ENCODE measurements around the gene NANS. TPM values are rescaled to one million over a fixed set of nuclear protein-coding genes. Genes with fewer than 3 reads are reported as not detected.
A peak's percentile ranks its signal among the peaks of the same experiment; 100 is the strongest.

The NANS gene
- total and polyA plus RNA-seq, 10 of the 15 experiments (the other 5 are each of a cell fraction or from before 2014, with no cell fraction given) = 21.0 to 126 (median 52.3) TPM

DNA sequence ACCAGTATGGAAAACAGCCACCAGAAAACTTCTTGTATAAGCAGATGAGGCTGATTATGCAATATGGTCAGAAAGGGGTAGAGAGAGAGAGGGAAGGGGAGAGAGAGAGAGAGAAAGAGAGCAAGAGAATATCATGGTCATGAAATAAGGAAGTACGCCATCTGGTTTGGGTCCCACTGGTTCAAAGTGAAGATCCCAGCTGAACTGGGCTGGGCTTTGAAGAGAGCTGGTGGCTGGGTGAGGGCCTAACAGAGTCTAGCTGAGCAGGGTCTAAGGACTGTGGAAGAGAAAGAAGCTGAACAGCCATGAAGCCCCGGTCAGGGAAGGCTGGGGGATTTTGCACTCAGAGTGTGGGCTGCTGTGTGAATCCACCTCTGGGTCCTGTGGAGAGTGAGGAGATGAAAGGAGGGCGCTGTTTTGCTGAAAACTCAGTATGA lies 47.9 kb downstream of the NANS start (continued):
- no peak for TF ChIP-seq NKRF (conservative IDR thresholded peaks at IDR 0.05)
- TF ChIP-seq MXI1 (IDR thresholded peaks at IDR 0.05; ENCODE audit: low read depth, low read length) = no peak
- TF ChIP-seq CBX3 (IDR thresholded peaks at IDR 0.05; ENCODE audit: borderline replicate concordance, low read depth) = no peak
- TF ChIP-seq ZBED1 (IDR thresholded peaks at IDR 0.05; ENCODE audit: borderline replicate concordance) = no peak; the same call in 1 of the 2 replicates
- TF ChIP-seq, protein P1, sequence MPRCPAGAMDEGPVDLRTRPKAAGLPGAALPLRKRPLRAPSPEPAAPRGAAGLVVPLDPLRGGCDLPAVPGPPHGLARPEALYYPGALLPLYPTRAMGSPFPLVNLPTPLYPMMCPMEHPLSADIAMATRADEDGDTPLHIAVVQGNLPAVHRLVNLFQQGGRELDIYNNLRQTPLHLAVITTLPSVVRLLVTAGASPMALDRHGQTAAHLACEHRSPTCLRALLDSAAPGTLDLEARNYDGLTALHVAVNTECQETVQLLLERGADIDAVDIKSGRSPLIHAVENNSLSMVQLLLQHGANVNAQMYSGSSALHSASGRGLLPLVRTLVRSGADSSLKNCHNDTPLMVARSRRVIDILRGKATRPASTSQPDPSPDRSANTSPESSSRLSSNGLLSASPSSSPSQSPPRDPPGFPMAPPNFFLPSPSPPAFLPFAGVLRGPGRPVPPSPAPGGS (IDR thresholded peaks at IDR 0.05; ENCODE audit: borderline replicate concordance, insufficient read depth, low read depth, low read length, poor library complexity, severe bottlenecking) = no peak
- no peak for TF ChIP-seq FOXK2 (IDR thresholded peaks at IDR 0.05)
- 0 out of 4 replicates have a peak, but pooled peaks have one; percentile 13 to 14 for TF ChIP-seq EP300 (IDR thresholded peaks at IDR 0.05; ENCODE audit: borderline replicate concordance in 1 of 2, control insufficient read depth in 1 of 2, low read depth in 2 of 2, low read length in 2 of 2)
- no peak for TF ChIP-seq BRCA1 (IDR thresholded peaks at IDR 0.05; ENCODE audit: low read depth, low read length)
- TF ChIP-seq IKZF1 (conservative IDR thresholded peaks at IDR 0.05) = peak; percentile 50; the same call in 1 of the 2 replicates
- TF ChIP-seq CEBPZ (IDR thresholded peaks at IDR 0.05; ENCODE audit: low read depth, low read length) = no peak
- peak; percentile 61 for TF ChIP-seq ATF7 (IDR thresholded peaks at IDR 0.05; ENCODE audit: low read depth)
- peak; percentile 50; the same call in 1 of the 2 replicates for TF ChIP-seq PML (IDR thresholded peaks at IDR 0.05; ENCODE audit: low read length)
- no peak for TF ChIP-seq ZNF592 (IDR thresholded peaks at IDR 0.05)
- TF ChIP-seq CEBPB (IDR thresholded peaks at IDR 0.05; ENCODE audit: borderline replicate concordance in 1 of 2, low read depth in 2 of 2, low read length in 2 of 2) = peak in 1 of 2 experiments; percentile 68; a peak in 1 of 4 replicates
- TF ChIP-seq TCF3 (IDR thresholded peaks at IDR 0.05; ENCODE audit: borderline replicate concordance, insufficient read depth, low read depth, low read length) = 0 out of 2 replicates have a peak, but pooled peaks have one; percentile 12
- no peak for TF ChIP-seq ELK1 (IDR thresholded peaks at IDR 0.05; ENCODE audit: low read depth, low read length)
- TF ChIP-seq RAD51 (IDR thresholded peaks at IDR 0.05) = no peak
- peak; percentile 48; the same call in 1 of the 2 replicates for TF ChIP-seq MTA2 (IDR thresholded peaks at IDR 0.05; ENCODE audit: low read depth)

Data from GM12878 (cell line).